ENCODE results near the gene GPATCH3. TPM values are rescaled to one million over a fixed set of nuclear protein-coding genes. Genes with fewer than 3 reads are reported as not detected.

GPATCH3 gene
- total RNA-seq, 1 donor from 2014 or later: 23.4 TPM

GRCh38 chr1:26922431-26922729 is 22.1 kb upstream of the GPATCH3 start:
- Mint-ChIP-seq H3K9me3 (ENCODE audit: unreplicated experiment) (no peaks in the 10 kb centered on the region), H3K27ac (ENCODE audit: unreplicated experiment) (peak overlapping the region; percentile 1), H3K4me1 (ENCODE audit: unreplicated experiment) (peaks cover 12% of the 10 kb centered on the region), H3K4me3 (ENCODE audit: unreplicated experiment) (peak overlapping the region; percentile 94), H3K36me3 (ENCODE audit: low read depth, unreplicated experiment) (peaks cover 13% of the 10 kb centered on the region), H3K27me3 (ENCODE audit: unreplicated experiment) (peaks cover 8% of the 10 kb centered on the region)
- TF ChIP-seq CTCF (IDR thresholded peaks at IDR 0.05; ENCODE audit: unreplicated experiment): no peak
- no peak for DNase-seq (ENCODE audit: low spot score)

- peak; percentile 95 for DNase-seq (ENCODE audit: low spot score)
- Mint-ChIP-seq H3K4me1 (ENCODE audit: unreplicated experiment) (peaks cover 12% of the 10 kb centered on the region), H3K27me3 (ENCODE audit: unreplicated experiment) (peaks cover 6% of the 10 kb centered on the region), H3K36me3 (ENCODE audit: low read depth, unreplicated experiment) (peaks cover 10% of the 10 kb centered on the region), H3K27ac (ENCODE audit: unreplicated experiment) (peak within 1 kb of the TSS; percentile 95), H3K9me3 (ENCODE audit: unreplicated experiment) (no peaks in the 10 kb centered on the region), H3K4me3 (ENCODE audit: unreplicated experiment) (peak within 1 kb of the TSS; percentile 94)
- TF ChIP-seq CTCF (IDR thresholded peaks at IDR 0.05; ENCODE audit: unreplicated experiment): no peak
Measured at GRCh38 chr1:26921540-26922430, 21.5 kb upstream of the GPATCH3 start, which contains the start of gene NUDC. Gene NUDC, plus strand, starts transcription at chr1:26921743. Its CDS starts 106 bp downstream, at chr1:26921849.

GRCh38 chr1:26921126-26921539 is 20.9 kb upstream of the GPATCH3 start:
- peak overlapping the region; percentile 95 for H3K27ac Mint-ChIP-seq (ENCODE audit: unreplicated experiment)
- H3K4me1 Mint-ChIP-seq (ENCODE audit: unreplicated experiment): peaks cover 12% of the 10 kb centered on the region
- H3K27me3 Mint-ChIP-seq (ENCODE audit: unreplicated experiment): peaks cover 6% of the 10 kb centered on the region
- H3K36me3 Mint-ChIP-seq (ENCODE audit: low read depth, unreplicated experiment): peaks cover 8% of the 10 kb centered on the region
- H3K9me3 Mint-ChIP-seq (ENCODE audit: unreplicated experiment): no peaks in the 10 kb centered on the region
- no peak for DNase-seq (ENCODE audit: low spot score)
- no peak for TF ChIP-seq CTCF (IDR thresholded peaks at IDR 0.05; ENCODE audit: unreplicated experiment)
- peak overlapping the region; percentile 94 for H3K4me3 Mint-ChIP-seq (ENCODE audit: unreplicated experiment)

- H3K4me3 Mint-ChIP-seq (ENCODE audit: unreplicated experiment): no peak overlapping the region
- DNase-seq (ENCODE audit: low spot score): no peak
- no peak for TF ChIP-seq CTCF (IDR thresholded peaks at IDR 0.05; ENCODE audit: unreplicated experiment)
- H3K27ac Mint-ChIP-seq (ENCODE audit: unreplicated experiment): no peak overlapping the region
- H3K9me3 Mint-ChIP-seq (ENCODE audit: unreplicated experiment): no peaks in the 10 kb centered on the region
- peaks cover 1% of the 10 kb centered on the region for H3K27me3 Mint-ChIP-seq (ENCODE audit: unreplicated experiment)
- no peaks in the 10 kb centered on the region for H3K4me1 Mint-ChIP-seq (ENCODE audit: unreplicated experiment)
- H3K36me3 Mint-ChIP-seq (ENCODE audit: low read depth, unreplicated experiment): no peaks in the 10 kb centered on the region
Measured at GRCh38 chr1:26915204-26915842, 15.1 kb upstream of the GPATCH3 start.
